Activated CD8-positive, alpha-beta memory T cell treated with anti-CD3 and anti-CD28 coated beads, Interleukin-2, amount 50 U/mL, for 4 hours (primary cell): Measurements from ENCODE around the gene CXCR2.
"Not testable (repeated sequence)": the region's sequence is repeated elsewhere in the genome, so short reads cannot be mapped to it uniquely, and the experiment has no call there.

Source experiments
- DNase-seq: peaks from one replicate; pipeline ENCODE4 v3.0.0-alpha.2; 2020

Gene CXCR2

DNA sequence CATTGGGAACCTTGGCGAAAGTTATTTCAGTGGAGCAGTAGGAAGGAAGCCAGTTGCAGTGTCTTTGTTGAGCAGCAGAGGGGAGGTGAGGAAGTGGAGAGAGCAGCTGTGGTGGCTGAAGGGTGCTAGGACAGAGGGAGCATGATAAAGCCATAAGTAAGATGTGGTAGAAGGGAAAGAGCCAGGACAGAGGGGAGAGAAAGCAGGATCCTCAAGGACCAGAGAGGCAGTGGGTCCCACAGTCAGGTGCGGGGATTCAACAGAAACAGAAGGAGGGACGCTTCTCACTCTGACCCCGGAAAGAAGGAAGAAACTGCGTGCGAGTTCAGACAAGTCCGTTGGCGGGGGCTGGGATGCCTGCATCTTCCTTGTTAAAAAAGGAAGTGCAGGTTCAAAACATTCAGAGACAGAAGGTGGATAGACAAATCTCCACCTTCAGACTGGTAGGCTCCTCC is at the start of gene CXCR2:
CXCR2 (plus strand) TSS at position 403 of the 455 bp plus-strand sequence. CDS start 8,774 bp downstream, outside the sequence.
- DNase-seq: no peak

DNA sequence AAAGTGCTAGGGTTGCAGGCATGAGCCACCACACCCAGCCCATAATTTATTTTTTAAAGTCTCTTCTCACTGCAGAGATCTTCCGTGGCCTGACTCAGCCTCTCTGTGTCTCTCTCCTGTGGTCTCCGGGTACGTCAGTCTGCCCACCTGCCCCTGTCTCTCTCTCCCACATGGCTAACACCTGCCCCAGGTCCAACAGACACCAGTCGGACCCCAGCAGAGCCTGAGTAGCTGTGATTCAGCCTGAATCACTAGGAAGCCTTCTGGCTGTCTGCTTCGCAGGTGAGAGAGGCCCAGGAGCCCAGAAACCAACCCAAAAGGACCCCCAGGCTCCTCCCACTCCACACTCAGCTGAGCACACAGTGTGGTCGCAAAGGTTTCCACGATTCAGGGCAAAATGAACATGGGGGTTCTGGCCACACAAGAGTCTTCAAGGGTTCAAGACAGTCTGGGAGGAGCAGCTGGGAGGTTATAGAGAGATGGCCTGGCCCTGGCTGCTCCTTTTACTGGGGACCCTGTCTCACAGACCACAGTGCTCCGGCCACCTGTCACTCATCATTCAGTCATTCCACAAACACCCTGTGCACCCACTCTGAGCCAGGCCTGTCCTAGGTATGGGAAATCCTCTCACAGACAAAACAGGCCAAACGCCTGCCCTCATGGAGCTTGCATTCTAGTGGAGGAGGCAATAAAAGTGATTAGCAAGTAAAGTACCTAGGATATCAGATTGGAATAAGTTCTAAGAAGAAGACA is 48.2 kb upstream of the CXCR2 start:
- no peak for DNase-seq

DNA sequence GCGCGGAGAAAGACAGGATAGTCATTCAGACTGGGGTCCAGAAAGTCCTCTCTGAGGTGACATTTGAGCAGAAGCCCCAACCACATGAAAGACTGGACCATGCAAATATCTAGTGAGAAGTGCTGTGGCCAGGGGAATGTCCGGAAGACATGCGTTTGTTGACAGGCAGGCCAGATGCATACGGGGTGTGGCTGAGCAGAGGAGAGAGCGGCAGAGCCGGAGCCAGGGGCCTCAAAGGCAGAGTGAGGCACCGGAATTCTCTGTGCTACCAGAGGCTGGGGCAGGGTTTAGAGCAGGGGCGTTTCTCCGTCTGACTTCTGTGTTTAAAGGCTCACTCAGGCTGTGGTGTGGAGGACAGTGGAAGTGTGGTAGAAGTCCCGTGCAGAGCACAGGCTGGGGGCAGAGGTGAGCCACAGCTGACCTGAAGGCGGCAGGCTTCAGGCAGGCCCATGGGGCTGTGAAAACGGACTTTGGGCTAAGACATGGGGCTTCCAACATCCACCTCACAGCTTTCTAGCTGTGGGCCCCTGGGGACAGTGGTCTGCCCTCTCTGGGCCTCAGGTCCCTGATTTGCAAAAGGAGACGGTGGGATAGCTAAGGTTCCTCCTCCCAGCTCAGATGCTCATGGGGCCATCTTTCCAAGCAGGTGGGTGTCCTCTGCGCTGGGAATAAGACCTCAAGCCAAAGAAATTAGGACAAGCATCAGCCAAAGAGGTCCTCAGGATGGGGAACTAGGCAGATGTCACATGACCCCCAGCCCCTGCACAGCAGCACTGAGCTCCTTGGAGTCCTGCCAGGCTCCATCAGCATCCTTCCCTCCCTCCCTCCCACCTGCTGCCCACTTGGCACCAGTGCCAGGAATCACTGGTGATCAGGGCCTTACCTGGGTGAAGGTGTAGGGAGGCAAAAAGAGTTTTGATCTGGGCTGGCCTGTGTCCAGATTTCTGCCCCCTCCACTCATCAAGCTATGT is 45.6 kb upstream of the CXCR2 start:
- no peak for DNase-seq

DNA sequence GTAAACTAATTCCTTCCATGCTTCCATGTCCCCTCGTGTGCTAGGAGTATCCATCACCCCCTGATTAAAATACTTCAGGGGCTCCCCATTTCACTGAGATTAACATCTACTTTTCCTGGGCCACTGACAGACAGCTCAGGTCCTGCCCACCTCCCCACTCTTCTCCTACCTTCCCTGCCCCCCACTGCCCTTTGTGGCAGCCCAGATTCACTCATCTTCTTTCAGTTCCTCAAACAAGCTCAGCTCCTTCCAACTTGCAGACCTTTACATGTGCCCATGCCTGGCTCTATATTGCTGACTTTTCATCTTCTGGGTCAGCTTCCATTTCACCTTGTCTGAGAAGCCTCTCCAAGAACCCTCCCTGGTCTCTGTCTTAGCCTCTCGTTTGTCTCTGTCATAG is 44.8 kb upstream of the CXCR2 start:
- no peak for DNase-seq

DNA sequence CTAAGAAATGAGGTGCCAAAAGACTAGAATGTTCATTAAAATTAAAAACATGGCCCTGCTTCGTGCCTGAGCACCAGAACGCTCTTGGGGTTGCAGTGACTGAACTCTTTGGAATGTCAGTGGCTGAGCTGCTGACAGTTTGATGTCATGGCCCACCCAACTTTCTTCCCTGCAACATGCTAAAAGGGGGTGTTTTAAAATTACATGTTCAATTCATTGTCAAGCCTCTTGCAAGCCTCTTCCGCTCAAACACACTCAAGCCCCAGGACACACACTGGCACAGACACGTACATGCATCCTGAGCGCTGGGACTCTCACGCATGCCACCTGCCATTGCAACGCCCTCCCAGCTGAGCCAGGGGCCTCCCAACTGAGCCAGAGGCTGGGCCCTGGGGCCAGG is 44.1 kb upstream of the CXCR2 start:
- no peak for DNase-seq

DNA sequence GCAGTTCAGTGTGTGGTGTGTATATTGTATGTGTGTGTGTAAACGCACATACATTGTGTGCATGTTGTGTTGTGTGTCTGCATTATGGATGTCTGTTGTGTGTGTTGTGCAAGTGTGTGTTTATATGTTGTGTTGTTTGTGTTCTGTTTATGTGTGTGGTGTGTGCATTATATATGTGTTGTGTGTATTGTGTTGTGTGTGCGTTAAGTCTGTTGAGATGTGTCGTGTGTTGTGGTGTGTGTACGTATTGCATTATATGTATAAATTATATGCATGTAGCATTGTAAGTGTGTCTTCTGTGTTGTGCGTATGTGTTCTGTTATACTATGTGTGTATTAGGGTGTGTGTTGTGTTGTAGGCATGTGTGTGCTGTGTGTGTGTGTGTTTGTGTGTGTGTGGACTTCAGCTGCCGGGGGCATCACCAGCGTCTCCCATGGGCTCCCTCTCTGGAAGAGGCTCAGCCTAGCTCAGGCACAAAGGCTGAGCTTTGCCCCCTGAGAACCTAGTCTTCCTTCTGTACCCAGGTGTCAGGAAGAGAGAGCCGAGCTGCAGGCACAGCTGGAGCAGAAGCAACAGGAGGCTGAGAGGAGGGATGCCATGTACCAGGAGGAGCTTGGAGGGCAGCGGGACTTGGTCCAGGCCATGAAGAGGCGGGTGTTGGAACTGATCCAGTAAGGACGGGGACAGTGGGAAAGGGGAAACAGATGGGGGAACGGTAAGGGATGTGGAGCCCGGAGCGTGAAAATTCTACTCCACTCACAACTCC is 43.1 kb upstream of the CXCR2 start:
- DNase-seq: no peak

DNA sequence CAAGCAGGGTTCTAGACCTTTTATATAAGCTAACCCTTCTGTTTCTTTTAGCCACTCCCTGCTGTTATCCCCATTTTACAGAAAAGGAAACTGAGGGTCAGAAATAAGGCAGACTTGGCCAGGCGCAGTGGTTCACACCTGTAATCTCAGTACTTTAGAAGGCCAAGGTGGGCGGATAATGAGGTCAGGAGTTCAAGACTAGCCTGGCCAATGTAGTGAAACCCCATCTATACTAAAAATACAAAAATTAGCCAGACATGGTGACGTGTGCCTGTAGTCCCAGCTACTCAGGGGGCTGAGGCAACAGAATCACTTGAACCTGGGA is 42.5 kb upstream of the CXCR2 start:
- DNase-seq: no peak

DNA sequence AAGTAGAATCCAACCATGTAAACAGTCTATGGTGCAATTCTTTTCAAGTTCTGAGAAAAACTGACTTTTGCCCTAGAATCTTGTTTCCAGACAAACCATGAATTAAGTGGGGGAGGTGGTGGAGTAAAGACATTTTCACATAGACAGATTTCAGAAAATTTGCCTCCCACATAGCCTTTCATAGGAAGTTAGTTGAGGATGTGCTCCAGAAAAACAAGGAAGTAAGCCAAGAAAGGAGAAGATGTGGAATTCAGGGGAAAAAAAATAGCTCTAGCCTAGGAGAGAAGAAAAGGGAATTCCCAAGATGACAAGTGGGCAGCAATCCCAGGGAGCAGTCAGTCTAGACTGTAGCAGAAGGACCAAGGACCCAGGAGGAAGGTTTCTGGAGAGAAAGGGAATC is 39.4 kb upstream of the CXCR2 start:
- DNase-seq: no peak

DNA sequence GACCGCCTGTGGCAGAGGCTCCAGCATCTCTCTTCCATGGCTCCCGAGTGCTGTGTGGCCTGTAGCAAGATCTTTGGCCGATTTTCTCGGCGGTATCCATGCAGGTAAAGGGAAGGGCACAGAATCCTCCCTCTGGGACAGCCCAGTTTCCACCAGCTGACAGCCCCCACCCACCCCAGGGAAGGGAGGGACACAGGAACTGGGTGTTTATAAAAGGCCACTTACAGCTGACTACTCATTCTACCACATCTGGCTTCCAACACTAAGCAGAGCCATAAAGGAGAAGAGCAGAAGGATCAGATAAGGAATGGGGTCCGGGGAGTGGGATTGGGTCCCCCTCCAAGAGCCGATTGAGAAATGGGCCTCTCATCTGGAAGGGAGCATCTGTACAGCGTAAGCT is 36.6 kb upstream of the CXCR2 start:
- DNase-seq: no peak

DNA sequence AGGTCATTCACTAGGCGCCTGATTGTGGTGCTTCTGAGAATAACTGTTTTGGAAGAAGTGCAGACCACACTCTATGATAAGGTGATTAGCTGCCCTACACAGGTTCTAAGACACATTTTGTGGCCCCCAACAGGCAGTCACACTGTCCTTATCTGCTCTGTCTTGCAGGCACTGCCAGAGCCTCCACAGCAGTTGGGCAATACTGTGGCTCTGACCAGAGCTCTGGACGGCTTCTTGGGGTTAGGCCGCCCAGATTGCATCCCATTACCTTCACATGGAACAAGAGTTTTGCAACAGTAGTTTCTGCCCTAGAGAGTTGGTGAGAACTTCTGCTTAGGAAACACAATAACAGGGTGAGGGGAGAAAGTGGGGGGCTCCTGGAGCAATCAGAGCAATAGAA is 34.1 kb upstream of the CXCR2 start:
- DNase-seq: no peak

DNA sequence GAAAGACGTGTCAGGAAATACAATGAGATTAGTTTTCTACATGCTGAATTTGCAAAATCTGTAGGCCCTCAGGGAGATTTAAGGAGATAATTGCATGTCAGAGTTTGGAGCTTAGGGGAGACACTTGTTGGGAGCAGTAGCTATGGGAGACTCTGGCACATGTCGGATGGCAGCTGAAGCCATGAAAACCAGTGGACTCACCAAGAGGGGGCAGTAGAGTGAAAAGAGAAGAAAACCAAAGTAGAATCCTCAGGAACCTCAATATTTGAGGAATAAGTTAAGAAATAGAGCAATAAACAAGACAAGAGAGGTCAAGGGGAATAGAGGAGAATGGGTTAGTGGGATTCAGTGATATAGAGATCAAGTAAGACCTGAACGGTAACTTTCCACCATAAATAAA is 31.9 kb upstream of the CXCR2 start:
- DNase-seq: no peak

DNA sequence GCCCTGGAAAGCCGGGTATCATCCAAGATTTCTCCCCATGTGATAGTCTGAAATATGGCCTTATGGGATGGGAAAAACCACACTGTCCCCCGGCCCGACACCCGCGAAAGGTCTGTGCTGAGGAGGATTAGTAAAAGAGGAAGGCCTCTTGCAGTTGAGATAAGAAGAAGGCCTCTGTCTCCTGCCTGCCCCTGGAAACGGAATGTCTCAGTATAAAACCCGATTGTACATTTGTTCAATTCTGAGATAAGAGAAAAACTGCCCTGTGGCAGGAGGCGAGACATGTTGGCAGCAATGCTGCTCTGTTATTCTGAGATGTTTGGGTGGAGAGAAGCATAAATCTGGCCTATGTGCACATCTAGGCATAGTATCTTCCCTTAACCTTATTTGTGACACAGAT is 30.0 kb upstream of the CXCR2 start:
- no peak for DNase-seq

DNA sequence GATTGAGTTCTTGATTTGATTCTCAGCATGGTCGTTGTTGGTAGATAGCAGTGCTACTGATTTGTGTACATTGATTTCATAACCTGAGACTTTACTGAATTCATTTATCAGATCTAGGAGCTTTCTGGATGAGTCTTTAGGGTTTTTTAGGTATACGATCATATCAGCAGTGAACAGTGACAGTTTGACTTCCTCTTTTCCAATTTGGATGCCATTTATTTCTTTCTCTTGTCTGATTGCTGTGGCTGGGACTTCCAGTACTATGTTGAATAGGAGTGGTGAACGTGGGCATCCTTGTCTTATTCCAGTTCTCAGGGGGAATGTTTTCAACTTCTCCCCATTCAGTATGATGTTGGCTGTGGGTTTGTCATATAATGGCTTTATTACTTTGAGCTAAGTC is 27.9 kb upstream of the CXCR2 start:
- DNase-seq: no peak

DNA sequence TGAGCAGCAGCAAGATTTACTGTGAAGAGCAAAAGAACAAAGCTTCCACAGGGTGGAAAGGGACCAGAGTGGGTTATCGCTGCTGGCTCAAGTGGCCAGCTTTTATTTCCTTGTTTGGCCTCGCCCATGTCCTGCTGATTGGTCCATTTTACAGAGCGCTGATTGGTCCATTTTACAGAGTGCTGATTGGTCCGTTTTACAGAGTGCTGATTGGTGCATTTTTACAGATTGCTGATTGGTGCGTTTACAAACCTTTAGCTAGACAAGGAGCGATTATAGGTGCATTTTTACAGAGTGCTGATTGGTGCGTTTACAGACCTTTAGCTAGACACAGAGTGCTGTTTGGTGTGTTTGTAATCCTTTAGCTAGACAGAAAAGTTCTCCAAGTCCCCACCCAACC is 17.0 kb upstream of the CXCR2 start:
- not testable (repeated sequence) for DNase-seq

DNA sequence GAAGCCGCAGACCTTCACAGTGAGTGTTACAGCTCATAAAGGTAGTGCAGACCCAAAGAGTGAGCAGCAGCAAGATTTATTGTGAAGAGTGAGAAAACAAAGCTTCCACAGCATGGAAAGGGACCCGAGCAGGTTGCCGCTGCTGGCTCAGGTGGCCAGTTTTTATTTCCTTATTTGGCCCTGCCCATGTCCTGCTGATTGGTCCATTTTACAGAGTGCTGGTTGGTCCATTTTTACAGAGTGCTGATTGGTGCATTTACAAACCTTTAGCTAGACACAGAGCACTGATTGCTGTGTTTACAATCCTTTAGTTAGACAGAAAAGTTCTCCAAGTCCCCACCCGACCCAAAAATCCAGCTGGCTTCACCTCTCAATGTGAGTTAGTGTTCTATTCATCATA is 4.0 kb upstream of the CXCR2 start:
- DNase-seq: not testable (repeated sequence)

DNA sequence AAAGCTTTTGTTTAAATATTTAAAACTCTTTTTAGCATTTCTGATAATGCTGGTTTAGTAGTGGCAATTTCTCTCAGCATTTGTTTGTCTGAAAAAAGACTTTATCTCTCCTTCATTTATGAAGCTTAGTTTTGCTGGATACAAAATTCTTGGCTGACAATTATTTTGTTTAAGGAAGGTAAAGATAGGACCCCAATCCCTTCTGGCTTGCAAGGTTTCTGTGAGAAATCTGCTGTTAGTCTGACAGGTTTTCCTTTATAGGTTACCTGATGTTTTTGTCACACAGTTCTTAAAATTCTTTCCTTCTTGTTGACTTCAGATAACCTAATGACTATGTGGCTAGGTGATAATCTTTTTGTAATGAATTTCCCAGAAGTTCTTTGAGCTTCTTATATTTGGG is 3.5 kb upstream of the CXCR2 start:
- DNase-seq: not testable (repeated sequence)

DNA sequence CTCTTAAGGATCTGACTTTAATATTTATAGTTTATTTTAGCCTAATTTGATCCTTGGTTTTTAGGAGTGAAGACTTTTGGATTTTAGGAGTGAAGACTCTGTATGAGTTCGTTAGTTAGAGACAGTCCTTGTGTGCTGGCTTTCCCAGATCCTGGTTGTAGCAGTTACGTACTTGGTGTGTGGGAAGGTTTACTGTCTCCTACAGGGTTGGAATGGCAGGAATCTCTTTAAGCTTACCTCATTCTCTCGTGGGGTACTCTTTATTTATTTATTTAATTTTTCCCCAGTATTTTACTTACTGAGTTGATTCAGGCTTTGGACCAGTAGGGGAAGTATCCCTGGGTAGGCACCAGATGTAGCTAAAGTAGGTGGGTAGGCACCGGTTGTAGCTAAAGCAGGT is 1.8 kb upstream of the CXCR2 start:
- DNase-seq: no peak

DNA sequence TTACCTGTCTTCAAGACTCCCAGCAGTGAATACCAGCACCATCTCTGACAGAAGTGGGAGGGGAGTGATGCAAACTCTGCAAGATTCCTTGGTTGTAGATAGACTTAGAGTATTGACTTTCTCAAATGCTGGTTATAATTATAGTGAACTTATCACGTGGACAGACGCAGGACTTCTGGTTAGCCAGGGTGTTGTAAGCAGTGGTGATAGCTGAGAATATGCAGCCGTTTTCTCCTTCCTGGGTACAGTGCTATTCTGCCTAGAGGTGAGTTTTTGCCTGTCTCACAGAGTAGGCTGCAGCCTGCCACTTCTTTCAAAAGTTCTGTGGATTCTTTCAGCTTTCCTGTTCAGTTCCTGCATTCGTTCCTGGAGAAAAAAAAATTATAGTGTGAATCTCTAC is 733 bp upstream of the CXCR2 start:
- DNase-seq: no peak

DNA sequence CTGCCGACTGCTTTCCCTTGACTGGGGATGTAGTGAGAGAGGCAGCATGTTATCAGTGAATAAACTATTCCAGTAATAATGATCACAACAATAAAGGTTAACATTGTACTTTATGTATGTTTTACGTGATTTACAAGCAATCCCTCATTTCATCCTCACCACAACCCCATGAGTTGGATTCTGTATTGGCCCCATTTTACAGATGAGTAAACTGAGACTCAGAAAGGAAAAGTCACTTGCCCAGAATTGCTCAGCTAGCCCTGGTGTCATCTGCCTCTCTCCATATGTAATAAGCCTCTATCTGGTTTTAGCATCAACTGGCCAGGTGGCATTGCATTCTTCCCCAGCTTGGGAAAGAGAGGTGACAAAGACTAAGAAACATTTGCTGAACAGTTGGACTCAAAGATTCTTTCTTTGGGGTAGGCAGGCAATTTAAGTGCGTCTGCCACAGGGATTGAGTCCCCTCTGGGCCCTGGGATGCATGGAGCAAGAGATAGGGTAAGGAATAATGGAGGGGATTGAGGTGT is 2.2 kb downstream of the CXCR2 start:
- no peak for DNase-seq

DNA sequence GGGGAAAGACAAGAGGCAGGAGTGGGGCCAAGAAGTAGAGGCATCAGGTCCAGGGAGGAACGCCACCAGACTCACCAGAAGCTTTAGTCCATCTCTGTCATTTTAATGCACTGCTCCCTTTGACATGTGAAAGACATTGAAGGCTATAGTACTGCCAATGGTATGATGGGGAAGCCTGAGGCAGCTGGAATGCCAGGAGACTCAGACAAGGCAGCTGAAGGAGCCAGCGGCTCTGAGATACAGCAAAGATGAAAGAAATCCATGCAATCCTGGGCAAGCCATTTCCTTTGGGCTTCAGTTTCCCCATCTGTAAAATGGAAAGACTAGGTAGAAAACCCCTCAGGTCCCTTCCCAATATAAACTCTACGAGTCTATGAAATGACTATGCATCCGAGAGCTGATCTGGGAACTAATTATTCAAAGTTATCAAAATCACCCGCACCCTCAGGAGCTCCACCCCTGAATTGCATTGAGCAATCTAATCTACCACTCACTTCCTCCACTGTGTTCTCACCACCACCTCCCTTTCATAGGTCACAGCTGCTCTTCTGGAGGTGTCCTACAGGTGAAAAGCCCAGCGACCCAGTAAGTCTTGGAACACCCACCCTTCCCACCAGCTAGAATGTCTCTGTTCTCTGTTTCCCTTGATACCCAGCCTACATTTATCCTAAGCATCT is 3.1 kb downstream of the CXCR2 start:
- DNase-seq: no peak

DNA sequence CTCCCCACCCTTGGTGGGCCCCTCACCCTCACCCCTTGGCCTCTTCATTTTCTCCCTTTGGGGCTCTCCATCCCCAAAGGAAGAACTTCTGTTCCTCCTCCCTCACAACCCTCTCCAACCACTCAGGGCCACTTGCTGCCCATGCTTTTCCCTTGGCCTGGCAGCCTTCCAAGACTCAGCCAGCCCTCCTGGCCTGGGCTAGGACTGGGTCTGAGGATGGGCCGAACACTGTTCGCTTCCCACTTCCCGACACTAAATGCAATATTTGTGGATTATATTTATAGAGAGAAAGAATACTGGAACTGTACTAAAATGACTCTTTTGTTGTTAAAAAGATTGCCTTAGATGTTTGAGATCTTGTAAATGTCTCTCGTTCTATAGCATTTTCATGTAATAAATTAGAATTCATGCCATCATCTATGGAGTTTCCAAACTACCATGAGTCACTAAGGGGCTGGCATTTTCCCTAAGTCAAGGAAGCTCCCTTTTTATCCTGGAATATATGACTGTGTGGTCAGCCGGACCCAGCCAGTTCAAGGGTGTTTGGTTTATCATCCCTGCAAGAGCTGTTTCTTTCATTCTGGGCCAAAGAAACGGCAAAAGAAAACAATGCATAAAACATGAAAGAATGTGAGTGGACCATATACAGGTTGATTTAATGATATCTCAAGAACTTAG is 3.8 kb downstream of the CXCR2 start:
- DNase-seq: no peak

DNA sequence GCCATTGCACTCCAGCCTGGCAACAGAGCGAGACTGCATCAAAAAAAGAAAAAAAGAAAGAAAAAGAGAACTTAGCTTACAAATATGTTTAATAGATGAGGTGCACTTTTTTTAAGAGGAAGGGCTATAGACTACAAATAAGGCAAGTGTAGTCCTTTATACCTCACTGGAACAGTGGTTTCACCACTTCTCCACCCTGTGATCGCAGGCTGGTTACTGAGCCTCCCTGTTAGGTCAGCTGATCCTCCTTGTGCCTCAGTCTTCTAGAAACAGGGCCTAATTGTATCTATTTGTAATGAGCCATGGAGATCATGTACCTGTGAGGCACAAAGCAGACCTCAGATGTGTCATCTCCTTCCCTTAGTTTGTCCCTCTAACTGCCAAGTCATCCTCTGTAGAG is 4.5 kb downstream of the CXCR2 start:
- DNase-seq: no peak
